ENCODE measurements around the gene IL18RAP.

- TF ChIP-seq CTCF (IDR thresholded peaks at IDR 0.05) (no peak), POLR2A (IDR thresholded peaks at IDR 0.05) (no peak)
These were observed 50.7 kb downstream of the IL18RAP start for GRCh38 chr2:102473631-102474030.
